ENCODE results near the gene ZNF552. TPM values are rescaled to one million over a fixed set of nuclear protein-coding genes. Genes with fewer than 3 reads are reported as not detected.
"Not testable (repeated sequence)": the region's sequence is repeated elsewhere in the genome, so short reads cannot be mapped to it uniquely, and the experiment has no call there.

ZNF552 gene
- polyA plus RNA-seq, 1 of the 3 experiments (the other 2 are of a cell fraction), result 3.2 TPM

- TF ChIP-seq FOXM1 (IDR thresholded peaks at IDR 0.05; ENCODE audit: low read depth) (no peak), EZH2phosphoT487 (IDR thresholded peaks at IDR 0.05; ENCODE audit: borderline replicate concordance, low read depth) (no peak), EP300 (IDR thresholded peaks at IDR 0.05; ENCODE audit: borderline replicate concordance in 1 of 2, low read depth in 1 of 2, low read length in 1 of 2) (no peak), NRF1 (IDR thresholded peaks at IDR 0.05; ENCODE audit: low read depth, low read length) (no peak), SMC3 (IDR thresholded peaks at IDR 0.05; ENCODE audit: low read depth, low read length) (no peak), RCOR1 (IDR thresholded peaks at IDR 0.05; ENCODE audit: low read length) (no peak), PBX3 (IDR thresholded peaks at IDR 0.05) (no peak), MEF2A (IDR thresholded peaks at IDR 0.05; ENCODE audit: borderline replicate concordance, low read depth) (no peak), RFX5 (IDR thresholded peaks at IDR 0.05; ENCODE audit: low read length) (no peak), ELF1 (IDR thresholded peaks at IDR 0.05) (no peak), MXI1 (IDR thresholded peaks at IDR 0.05; ENCODE audit: low read depth, low read length) (no peak), CTCF (IDR thresholded peaks at IDR 0.05) (no peak), JUND (IDR thresholded peaks at IDR 0.05) (no peak), TCF12 (IDR thresholded peaks at IDR 0.05) (no peak), SIN3A (IDR thresholded peaks at IDR 0.05; ENCODE audit: borderline replicate concordance, low read depth, low read length) (no peak)
- H3K27ac ChIP-seq (ENCODE audit: low read depth in 2 of 2, low read length in 1 of 2), result no peak overlapping the region
- no peaks in the 10 kb centered on the region for H3K4me1 ChIP-seq (ENCODE audit: control insufficient read depth in 1 of 2, insufficient read depth in 2 of 2, low read depth in 1 of 2, low read length in 1 of 2)
- 83% methylated on average over 6 of the region's 6 CpGs for WGBS (ENCODE audit: low lambda C conversion rate)
- no peaks in the 10 kb centered on the region for H3F3A ChIP-seq (replicated peaks; ENCODE audit: insufficient read depth)
- no peaks in the 10 kb centered on the region for H3K27me3 ChIP-seq (ENCODE audit: insufficient read depth)
- no peak overlapping the region for H3K4me2 ChIP-seq
- no peak overlapping the region for H3K9ac ChIP-seq
- H3K36me3 ChIP-seq (replicated peaks in 1 of 2; ENCODE audit: control insufficient read depth in 1 of 2, insufficient read depth in 2 of 2, low read length in 1 of 2), result peaks cover 22 to 23% of the 10 kb centered on the region in 2 experiments
- ChIA-PET CTCF (no interaction called here), POLR2A (no interaction called here)
- H3K9me2 ChIP-seq, result no peaks in the 10 kb centered on the region
- no peak overlapping the region for H2AFZ ChIP-seq (ENCODE audit: low read depth)
- no peaks in the 10 kb centered on the region for H4K20me1 ChIP-seq (ENCODE audit: insufficient read depth)
- no peak for DNase-seq
- H3K79me2 ChIP-seq (ENCODE audit: insufficient read depth), result peaks cover 80% of the 10 kb centered on the region
- H3K9me3 ChIP-seq, result no peaks in the 10 kb centered on the region
- H3K4me3 ChIP-seq (ENCODE audit: low read depth in 2 of 2, low read length in 1 of 2), result no peak overlapping the region
Measured at GRCh38 chr19:57841122-57841763, 26.5 kb upstream of the ZNF552 start.

GRCh38 chr19:57838622-57839191 is 24.0 kb upstream of the ZNF552 start:
- H3K9ac ChIP-seq; H3K27ac ChIP-seq (ENCODE audit: low read depth in 2 of 2, low read length in 1 of 2); DNase-seq; H3F3A ChIP-seq (replicated peaks; ENCODE audit: insufficient read depth); CTCF ChIA-PET; H3K4me3 ChIP-seq (ENCODE audit: low read depth in 2 of 2, low read length in 1 of 2); POLR2A ChIA-PET; H3K9me3 ChIP-seq; H3K9me2 ChIP-seq; H3K4me2 ChIP-seq; H3K4me1 ChIP-seq (ENCODE audit: control insufficient read depth in 1 of 2, insufficient read depth in 2 of 2, low read depth in 1 of 2, low read length in 1 of 2); H2AFZ ChIP-seq (ENCODE audit: low read depth); H4K20me1 ChIP-seq (ENCODE audit: insufficient read depth); H3K27me3 ChIP-seq (ENCODE audit: insufficient read depth): not testable (repeated sequence)
- H3K79me2 ChIP-seq (ENCODE audit: insufficient read depth), result peaks cover 56% of the 10 kb centered on the region
- peaks cover 16 to 19% of the 10 kb centered on the region in 2 experiments for H3K36me3 ChIP-seq (replicated peaks in 1 of 2; ENCODE audit: control insufficient read depth in 1 of 2, insufficient read depth in 2 of 2, low read length in 1 of 2)
- WGBS (ENCODE audit: low lambda C conversion rate), result 100% methylated on average over 4 of the region's 5 CpGs

GRCh38 chr19:57836991-57837390 is 22.3 kb upstream of the ZNF552 start:
- H3K4me3 ChIP-seq (ENCODE audit: low read depth in 2 of 2, low read length in 1 of 2); CTCF ChIA-PET; H3K4me2 ChIP-seq; H3K9me2 ChIP-seq; POLR2A ChIA-PET; H3K9ac ChIP-seq; H2AFZ ChIP-seq (ENCODE audit: low read depth); H3K27me3 ChIP-seq (ENCODE audit: insufficient read depth); H3K4me1 ChIP-seq (ENCODE audit: control insufficient read depth in 1 of 2, insufficient read depth in 2 of 2, low read depth in 1 of 2, low read length in 1 of 2); H3F3A ChIP-seq (replicated peaks; ENCODE audit: insufficient read depth); DNase-seq; H3K27ac ChIP-seq (ENCODE audit: low read depth in 2 of 2, low read length in 1 of 2); H4K20me1 ChIP-seq (ENCODE audit: insufficient read depth); H3K9me3 ChIP-seq: not testable (repeated sequence)
- 98% methylated on average over 5 of the region's 5 CpGs for WGBS (ENCODE audit: low lambda C conversion rate)
- Histone ChIP-seq H3K79me2 (ENCODE audit: insufficient read depth) (peaks cover 52% of the 10 kb centered on the region), H3K36me3 (replicated peaks in 1 of 2; ENCODE audit: control insufficient read depth in 1 of 2, insufficient read depth in 2 of 2, low read length in 1 of 2) (peaks cover 12 to 13% of the 10 kb centered on the region in 2 experiments)
